Measurements from ENCODE around the gene CDH13. TPM values are rescaled to one million over a fixed set of nuclear protein-coding genes. Genes with fewer than 3 reads are reported as not detected.

The CDH13 gene
- total and polyA plus RNA-seq, 2 experiments from 2014 or later = 1.2 to 1.5 TPM

GRCh38 chr16:83231729-83232128 lies 605.0 kb downstream of the CDH13 start:
- WGBS (ENCODE audit: low lambda C conversion rate, missing lambda C conversion rate) = 76% methylated on average over 5 of the region's 5 CpGs
- Histone ChIP-seq H3K27ac (no peak overlapping the region), H3K9me3 (ENCODE audit: low read depth) (no peaks in the 10 kb centered on the region), H3K4me2 (no peak overlapping the region), H3K79me2 (no peaks in the 10 kb centered on the region), H3K9me2 (replicated peaks; ENCODE audit: insufficient read depth) (no peaks in the 10 kb centered on the region), H3K4me1 (ENCODE audit: insufficient read depth) (no peaks in the 10 kb centered on the region), H4K20me1 (ENCODE audit: insufficient read depth, poor library complexity, severe bottlenecking) (no peaks in the 10 kb centered on the region), H2AFZ (no peak overlapping the region), H3K4me3 (no peak overlapping the region), H3K27me3 (no peaks in the 10 kb centered on the region), H3K36me3 (replicated peaks; ENCODE audit: insufficient read depth, low read depth) (no peaks in the 10 kb centered on the region)
- no peak for TF ChIP-seq EZH2phosphoT487 (IDR thresholded peaks at IDR 0.05; ENCODE audit: low read depth, severe bottlenecking, unreplicated experiment)
- TF ChIP-seq CTCF (IDR thresholded peaks at IDR 0.05; ENCODE audit: poor library complexity) = no peak
- no peak for TF ChIP-seq EZH2 (IDR thresholded peaks at IDR 0.05; ENCODE audit: borderline replicate concordance)
- no peak for DNase-seq (ENCODE audit: low spot score)

GRCh38 chr16:83233153-83233552 lies 606.4 kb downstream of the CDH13 start:
- Histone ChIP-seq H3K9me3 (ENCODE audit: low read depth) (no peaks in the 10 kb centered on the region), H3K4me3 (no peak overlapping the region), H3K27me3 (no peaks in the 10 kb centered on the region), H2AFZ (no peak overlapping the region), H3K27ac (no peak overlapping the region), H4K20me1 (ENCODE audit: insufficient read depth, poor library complexity, severe bottlenecking) (no peaks in the 10 kb centered on the region), H3K4me2 (no peak overlapping the region), H3K4me1 (ENCODE audit: insufficient read depth) (no peaks in the 10 kb centered on the region), H3K36me3 (replicated peaks; ENCODE audit: insufficient read depth, low read depth) (no peaks in the 10 kb centered on the region), H3K79me2 (no peaks in the 10 kb centered on the region), H3K9me2 (replicated peaks; ENCODE audit: insufficient read depth) (no peaks in the 10 kb centered on the region)
- WGBS (ENCODE audit: low lambda C conversion rate, missing lambda C conversion rate) = 73% methylated on average over 8 of the region's 8 CpGs
- TF ChIP-seq EZH2phosphoT487 (IDR thresholded peaks at IDR 0.05; ENCODE audit: low read depth, severe bottlenecking, unreplicated experiment) = no peak
- DNase-seq (ENCODE audit: low spot score) = no peak

GRCh38 chr16:83238949-83239691 lies 612.4 kb downstream of the CDH13 start:
- Histone ChIP-seq H3K79me2 (no peaks in the 10 kb centered on the region), H3K4me1 (ENCODE audit: insufficient read depth) (no peaks in the 10 kb centered on the region), H3K4me3 (no peak overlapping the region), H3K27ac (no peak overlapping the region), H3K36me3 (replicated peaks; ENCODE audit: insufficient read depth, low read depth) (no peaks in the 10 kb centered on the region), H4K20me1 (ENCODE audit: insufficient read depth, poor library complexity, severe bottlenecking) (no peaks in the 10 kb centered on the region), H2AFZ (no peak overlapping the region), H3K9me3 (ENCODE audit: low read depth) (no peaks in the 10 kb centered on the region), H3K27me3 (no peaks in the 10 kb centered on the region), H3K9me2 (replicated peaks; ENCODE audit: insufficient read depth) (no peaks in the 10 kb centered on the region), H3K4me2 (no peak overlapping the region)
- 52% methylated on average over 6 of the region's 6 CpGs for WGBS (ENCODE audit: low lambda C conversion rate, missing lambda C conversion rate)
- no peak for TF ChIP-seq EZH2phosphoT487 (IDR thresholded peaks at IDR 0.05; ENCODE audit: low read depth, severe bottlenecking, unreplicated experiment)
- TF ChIP-seq CTCF (IDR thresholded peaks at IDR 0.05; ENCODE audit: poor library complexity) = no peak
- TF ChIP-seq EZH2 (IDR thresholded peaks at IDR 0.05; ENCODE audit: borderline replicate concordance) = no peak
- DNase-seq (ENCODE audit: low spot score) = no peak

- no peak overlapping the region for H3K4me3 ChIP-seq
- H3K9me3 ChIP-seq (ENCODE audit: low read depth) = no peaks in the 10 kb centered on the region
- no peaks in the 10 kb centered on the region for H3K79me2 ChIP-seq
- no peak overlapping the region for H3K4me2 ChIP-seq
- no peak for DNase-seq (ENCODE audit: low spot score)
- 55% methylated on average over 2 of the region's 2 CpGs for WGBS (ENCODE audit: low lambda C conversion rate, missing lambda C conversion rate)
- TF ChIP-seq EZH2phosphoT487 (IDR thresholded peaks at IDR 0.05; ENCODE audit: low read depth, severe bottlenecking, unreplicated experiment) = no peak
- no peak for TF ChIP-seq CTCF (IDR thresholded peaks at IDR 0.05; ENCODE audit: poor library complexity)
- no peak for TF ChIP-seq EZH2 (IDR thresholded peaks at IDR 0.05; ENCODE audit: borderline replicate concordance)
- no peak overlapping the region for H2AFZ ChIP-seq
- no peaks in the 10 kb centered on the region for H3K36me3 ChIP-seq (replicated peaks; ENCODE audit: insufficient read depth, low read depth)
- H3K27ac ChIP-seq = no peak overlapping the region
- H3K27me3 ChIP-seq = no peaks in the 10 kb centered on the region
- no peaks in the 10 kb centered on the region for H3K9me2 ChIP-seq (replicated peaks; ENCODE audit: insufficient read depth)
- H3K4me1 ChIP-seq (ENCODE audit: insufficient read depth) = no peaks in the 10 kb centered on the region
- H4K20me1 ChIP-seq (ENCODE audit: insufficient read depth, poor library complexity, severe bottlenecking) = no peaks in the 10 kb centered on the region
These were observed 617.3 kb downstream of the CDH13 start for GRCh38 chr16:83244057-83244456.

All from hepatocyte (in vitro differentiated cells).